KOPT-K1 (cell line): ENCODE data around the gene ANXA3.
"Not testable (repeated sequence)": the region's sequence is repeated elsewhere in the genome, so short reads cannot be mapped to it uniquely, and the experiment has no call there.

Source experiments
- H3K27ac ChIP-seq: fragments of 200-600 bp; sonication (generic); 2 replicates; pipeline ENCODE4 v1.5.1; 2016; ENCODE audit warnings: antibody characterized with exemption, mild to moderate bottlenecking, low read depth, low read length; ENCODE audit not compliant: poor library complexity, severe bottlenecking
- H3K36me3 ChIP-seq: fragments of 200-600 bp; sonication (generic); 2 replicates; pipeline ENCODE4 v1.5.1; 2017; ENCODE audit warnings: antibody characterized with exemption, mild to moderate bottlenecking, low read length, moderate library complexity; ENCODE audit not compliant: insufficient read depth
- H3K9me3 ChIP-seq: fragments of 200-600 bp; sonication (generic); 2 replicates; pipeline ENCODE4 v1.5.1; 2017; ENCODE audit warnings: antibody characterized with exemption, low read length, mild to moderate bottlenecking; ENCODE audit not compliant: insufficient read depth, poor library complexity, severe bottlenecking

Gene ANXA3

GRCh38 chr4:78528327-78528726 is 23.2 kb upstream of the ANXA3 start:
- Histone ChIP-seq H3K36me3 (no peaks in the 10 kb centered on the region), H3K9me3 (no peaks in the 10 kb centered on the region), H3K27ac (no peak overlapping the region)

DNA sequence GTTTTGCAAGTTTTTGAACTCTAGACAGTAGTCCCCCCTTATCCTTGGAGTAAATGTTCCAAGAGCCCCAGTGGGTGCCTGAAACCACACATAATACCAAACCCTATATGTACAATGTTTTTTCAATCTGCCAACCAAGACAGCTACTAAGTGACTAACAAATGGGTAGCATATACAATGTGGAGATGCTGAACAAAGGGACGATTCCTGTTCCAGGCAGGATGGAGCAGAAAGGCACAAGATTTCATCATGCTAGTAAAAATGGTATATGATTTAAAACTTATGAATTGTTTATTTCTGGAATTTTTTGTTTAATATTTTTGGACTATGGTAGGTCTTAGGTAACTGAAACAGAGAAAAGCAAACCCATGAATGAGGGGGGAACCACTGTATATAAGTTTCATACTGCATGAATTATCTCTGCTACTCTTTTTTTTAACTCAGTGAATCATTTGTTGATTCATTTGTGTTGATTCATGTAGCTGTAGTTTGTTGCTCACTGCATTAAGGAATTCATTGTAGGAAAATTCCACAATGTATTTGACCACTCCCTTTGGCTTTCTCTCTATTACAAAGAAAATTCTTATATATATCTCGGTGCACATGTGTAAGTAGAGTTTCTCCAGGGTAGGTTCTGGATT is 21.9 kb upstream of the ANXA3 start:
- Histone ChIP-seq H3K9me3 (no peaks in the 10 kb centered on the region), H3K27ac (no peak overlapping the region), H3K36me3 (no peaks in the 10 kb centered on the region)

DNA sequence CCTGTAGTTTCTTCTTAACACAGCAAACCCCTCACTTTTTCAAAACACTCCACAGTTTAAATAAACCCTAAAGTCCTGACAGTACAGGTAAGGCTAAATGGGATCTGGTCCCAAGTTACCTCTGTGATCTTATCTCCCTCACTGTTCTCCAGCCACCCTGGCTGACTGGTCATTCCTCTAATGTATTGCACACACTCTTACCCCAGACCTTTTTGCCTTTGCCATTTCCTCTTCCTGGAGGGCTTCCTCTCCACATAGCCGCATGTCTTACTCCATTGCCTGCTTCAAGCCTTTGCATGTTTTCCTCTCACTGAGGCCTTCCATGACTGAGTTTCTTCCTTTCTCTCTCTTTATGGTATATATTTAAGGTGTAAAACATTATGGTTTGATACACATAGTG is 19.5 kb upstream of the ANXA3 start:
- H3K9me3 ChIP-seq = no peaks in the 10 kb centered on the region
- no peaks in the 10 kb centered on the region for H3K36me3 ChIP-seq
- no peak overlapping the region for H3K27ac ChIP-seq

DNA sequence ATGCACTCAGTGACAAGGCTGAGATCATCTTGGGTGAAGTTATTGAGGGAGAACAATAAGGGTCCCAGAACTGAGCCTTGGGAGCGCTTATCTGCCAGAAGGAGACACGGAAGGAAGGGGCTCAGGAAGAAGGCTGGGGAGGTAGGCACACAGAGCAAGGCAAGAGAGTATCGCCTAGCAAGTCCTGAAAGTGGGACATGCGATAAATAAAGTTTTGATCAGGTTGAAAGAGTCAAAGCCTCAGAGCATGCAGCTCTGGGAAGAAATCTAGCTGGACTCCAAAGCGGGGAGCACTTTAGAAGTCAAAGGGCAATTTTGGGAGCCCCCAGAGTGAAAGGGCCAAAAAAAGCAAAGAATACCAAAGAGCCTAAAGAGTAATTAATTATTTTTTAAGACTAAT is 17.7 kb upstream of the ANXA3 start:
- H3K27ac ChIP-seq = no peak overlapping the region
- no peaks in the 10 kb centered on the region for H3K9me3 ChIP-seq
- H3K36me3 ChIP-seq = no peaks in the 10 kb centered on the region

- Histone ChIP-seq H3K36me3 (no peaks in the 10 kb centered on the region), H3K27ac (no peak overlapping the region), H3K9me3 (no peaks in the 10 kb centered on the region)
Measured at GRCh38 chr4:78534286-78534955, 17.1 kb upstream of the ANXA3 start.

- Histone ChIP-seq H3K27ac (no peak overlapping the region), H3K9me3 (no peaks in the 10 kb centered on the region), H3K36me3 (no peaks in the 10 kb centered on the region)
Measured at GRCh38 chr4:78542373-78542772, 9.2 kb upstream of the ANXA3 start.

DNA sequence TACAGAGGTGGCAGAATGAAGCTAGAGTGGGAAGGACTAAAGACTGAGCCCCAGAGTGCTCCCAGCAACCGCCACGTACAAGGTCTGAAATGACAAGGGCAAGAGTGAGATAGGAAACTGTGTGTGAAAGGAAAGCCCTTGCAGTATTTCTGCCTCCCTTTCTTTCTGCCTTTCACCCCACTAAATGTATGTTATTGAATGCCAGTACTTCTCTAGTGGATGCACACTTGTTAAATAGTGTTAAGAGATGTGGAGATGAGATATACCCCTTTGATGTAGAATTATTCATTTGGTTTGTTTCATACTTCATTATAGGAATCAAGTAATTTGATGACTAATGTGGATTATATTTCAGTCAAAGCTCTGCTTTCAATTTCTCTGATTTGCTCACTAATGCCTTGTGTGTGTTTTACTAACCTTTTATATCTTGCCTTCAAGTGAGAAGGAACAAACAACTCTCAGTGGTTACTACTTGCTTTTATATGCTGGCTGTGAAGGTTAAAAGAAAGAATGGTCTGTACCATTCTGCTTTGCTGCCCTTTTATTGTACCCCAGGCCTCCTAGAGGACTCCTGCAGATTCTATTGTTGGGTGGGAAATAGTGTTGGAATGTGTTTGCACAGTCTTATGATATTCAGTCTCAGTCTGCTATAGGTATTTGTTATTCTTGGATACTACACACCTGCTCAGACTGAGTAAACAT is 8.0 kb upstream of the ANXA3 start:
- no peak overlapping the region for H3K27ac ChIP-seq
- H3K36me3 ChIP-seq = no peaks in the 10 kb centered on the region
- H3K9me3 ChIP-seq = no peaks in the 10 kb centered on the region

- no peaks in the 10 kb centered on the region for H3K36me3 ChIP-seq
- H3K9me3 ChIP-seq = no peaks in the 10 kb centered on the region
- no peak overlapping the region for H3K27ac ChIP-seq
Measured at GRCh38 chr4:78544678-78545077, 6.9 kb upstream of the ANXA3 start.

- Histone ChIP-seq H3K9me3 (no peaks in the 10 kb centered on the region), H3K27ac (no peak overlapping the region), H3K36me3 (no peaks in the 10 kb centered on the region)
Measured at GRCh38 chr4:78545275-78546246, 6.0 kb upstream of the ANXA3 start.

DNA sequence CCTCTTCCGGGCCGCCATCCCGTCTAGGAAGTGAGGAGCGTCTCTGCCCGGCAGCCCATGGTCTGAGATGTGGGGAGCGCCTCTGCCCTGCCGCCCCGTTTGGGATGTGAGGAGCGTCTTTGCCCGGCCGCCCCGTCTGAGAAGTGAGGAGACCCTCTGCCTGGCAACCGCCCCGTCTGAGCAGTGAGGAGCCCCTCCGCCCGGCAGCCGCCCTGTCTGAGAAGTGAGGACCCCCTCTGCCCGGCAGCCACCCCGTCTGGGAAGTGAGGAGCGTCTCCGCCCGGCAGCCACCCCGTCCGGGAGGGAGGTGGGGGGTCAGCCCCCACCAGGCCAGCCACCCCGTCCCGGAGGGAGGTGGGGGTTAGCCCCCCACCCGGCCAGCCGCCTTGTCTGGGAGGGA is 3.7 kb upstream of the ANXA3 start:
- not testable (repeated sequence) for H3K36me3 ChIP-seq, H3K27ac ChIP-seq, H3K9me3 ChIP-seq

DNA sequence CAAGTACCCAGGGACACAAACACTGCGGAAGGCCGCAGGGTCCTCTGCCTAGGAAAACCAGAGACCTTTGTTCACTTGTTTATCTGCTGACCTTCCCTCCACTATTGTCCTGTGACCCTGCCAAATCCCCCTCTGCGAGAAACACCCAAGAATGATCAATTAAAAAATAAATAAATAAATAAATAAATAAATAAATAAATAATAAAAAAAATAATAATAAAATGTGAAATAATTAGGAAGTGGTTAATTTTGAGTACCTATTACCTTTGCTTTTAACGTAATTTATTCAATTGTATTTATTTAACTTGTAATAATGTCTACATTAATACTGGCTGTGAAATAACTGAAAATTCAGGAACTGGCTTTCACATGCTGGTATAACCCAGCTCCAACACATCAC is 2.7 kb upstream of the ANXA3 start:
- H3K27ac ChIP-seq, H3K36me3 ChIP-seq, H3K9me3 ChIP-seq: not testable (repeated sequence)

GRCh38 chr4:78552389-78553042 is 946 bp downstream of the ANXA3 start:
- H3K9me3 ChIP-seq = no peaks in the 10 kb centered on the region
- no peaks in the 10 kb centered on the region for H3K36me3 ChIP-seq
- H3K27ac ChIP-seq = no peak overlapping the region

- Histone ChIP-seq H3K36me3 (no peaks in the 10 kb centered on the region), H3K9me3 (no peaks in the 10 kb centered on the region), H3K27ac (no peak overlapping the region)
Measured at GRCh38 chr4:78553043-78553396, 1.4 kb downstream of the ANXA3 start.

- H3K9me3 ChIP-seq = no peaks in the 10 kb centered on the region
- H3K36me3 ChIP-seq = no peaks in the 10 kb centered on the region
- no peak overlapping the region for H3K27ac ChIP-seq
Measured at GRCh38 chr4:78553529-78554060, 2.0 kb downstream of the ANXA3 start.
